Measurements from ENCODE around the gene FRMD4A. TPM values are rescaled to one million over a fixed set of nuclear protein-coding genes. Genes with fewer than 3 reads are reported as not detected.

Gene FRMD4A
- total and polyA plus RNA-seq, 8 donors, result 6.9 to 25.3 (median 11.3) TPM

GRCh38 chr10:13706604-13707003, 624.1 kb downstream of the FRMD4A start:
- peak overlapping the region; percentile 48 to 61 (median 56) for H3K4me3 ChIP-seq

GRCh38 chr10:13706175-13706574, 624.5 kb downstream of the FRMD4A start:
- TF ChIP-seq POLR2A (IDR thresholded peaks at IDR 0.05), result no peak
- 44 to 64% (median 49%) methylated on average over 4 of the region's 4 CpGs for WGBS, 5 donors
- peak overlapping the region; percentile 48 to 61 (median 56) for H3K4me3 ChIP-seq
- no peak for DNase-seq
- no peaks in the 10 kb centered on the region for H3K27me3 ChIP-seq
- H3K36me3 ChIP-seq, result peaks cover 0 to 6% (median 3%) of the 10 kb centered on the region in 4 donors
- H3K4me1 ChIP-seq, result peaks cover 19 to 83% (median 48%) of the 10 kb centered on the region in 4 donors
- H3K27ac ChIP-seq, result peak overlapping the region in 2 of 5 donors; percentile 65 to 84
- intact Hi-C loops (cut with DNase I; ENCODE audit: low total_unique reads), result no loop called here
- no peaks in the 10 kb centered on the region for H3K9me3 ChIP-seq

More at GRCh38 chr10:13706604-13707003, 624.1 kb downstream of the FRMD4A start:
- no peaks in the 10 kb centered on the region for H3K27me3 ChIP-seq
- 23 to 51% (median 27%) methylated on average over 10 of the region's 10 CpGs for WGBS, 5 donors
- peaks cover 19 to 83% (median 48%) of the 10 kb centered on the region in 4 donors for H3K4me1 ChIP-seq
- no peak for TF ChIP-seq EP300 (IDR thresholded peaks at IDR 0.05)
- peaks cover 0 to 2% (median 0%) of the 10 kb centered on the region in 4 donors for H3K36me3 ChIP-seq
- H3K27ac ChIP-seq, result peak overlapping the region; percentile 63 to 84 (median 71)
- intact Hi-C loops (cut with DNase I; ENCODE audit: low total_unique reads), result no loop called here
- H3K9me3 ChIP-seq, result no peaks in the 10 kb centered on the region
- DNase-seq, result peak in 1 of 2 donors; percentile 43

- peaks cover 19 to 78% (median 48%) of the 10 kb centered on the region in 4 donors for H3K4me1 ChIP-seq
- peak in 1 of 2 donors; percentile 54 for DNase-seq
- intact Hi-C loops (cut with DNase I; ENCODE audit: low total_unique reads), result no loop called here
- TF ChIP-seq EP300 (IDR thresholded peaks at IDR 0.05) (no peak), POLR2AphosphoS5 (IDR thresholded peaks at IDR 0.05) (no peak), POLR2A (IDR thresholded peaks at IDR 0.05) (no peak), CTCF (IDR thresholded peaks at IDR 0.05) (no peak)
- H3K27me3 ChIP-seq, result no peaks in the 10 kb centered on the region
- peaks cover 4 to 11% (median 7%) of the 10 kb centered on the region in 4 donors for H3K36me3 ChIP-seq
- no peaks in the 10 kb centered on the region for H3K9me3 ChIP-seq
- H3K4me3 ChIP-seq, result peak overlapping the region; percentile 48 to 61 (median 56)
- peak overlapping the region in 1 of 5 donors; percentile 84 for H3K27ac ChIP-seq
- 40 to 58% (median 55%) methylated on average over 10 of the region's 10 CpGs for WGBS, 5 donors
Measured at GRCh38 chr10:13705526-13706174, 625.1 kb downstream of the FRMD4A start.

GRCh38 chr10:13704964-13705363, 625.8 kb downstream of the FRMD4A start:
- intact Hi-C loops (cut with DNase I; ENCODE audit: low total_unique reads), result no loop called here
- Histone ChIP-seq H3K9me3 (no peaks in the 10 kb centered on the region), H3K4me1 (peaks cover 19 to 71% (median 42%) of the 10 kb centered on the region in 4 donors), H3K36me3 (peaks cover 6 to 16% (median 12%) of the 10 kb centered on the region in 4 donors), H3K27me3 (no peaks in the 10 kb centered on the region), H3K4me3 (peak overlapping the region in 2 of 4 donors; percentile 55 to 61), H3K27ac (peak overlapping the region in 1 of 5 donors; percentile 31)
- 73 to 77% (median 75%) methylated on average over 11 of the region's 11 CpGs for WGBS, 5 donors
- DNase-seq, result no peak
- TF ChIP-seq CTCF (IDR thresholded peaks at IDR 0.05), result no peak
- TF ChIP-seq POLR2A (IDR thresholded peaks at IDR 0.05), result no peak
- no peak for TF ChIP-seq EP300 (IDR thresholded peaks at IDR 0.05)
- TF ChIP-seq POLR2AphosphoS5 (IDR thresholded peaks at IDR 0.05), result no peak

- Histone ChIP-seq H3K27ac (peak overlapping the region in 1 of 5 donors; percentile 31), H3K27me3 (no peaks in the 10 kb centered on the region), H3K36me3 (peaks cover 6 to 24% (median 18%) of the 10 kb centered on the region in 4 donors), H3K4me1 (peaks cover 19 to 69% (median 38%) of the 10 kb centered on the region in 4 donors), H3K4me3 (no peak overlapping the region), H3K9me3 (no peaks in the 10 kb centered on the region)
- intact Hi-C loops (cut with DNase I; ENCODE audit: low total_unique reads), result no loop called here
- no peak for DNase-seq
- no peak for TF ChIP-seq EP300 (IDR thresholded peaks at IDR 0.05)
- TF ChIP-seq POLR2AphosphoS5 (IDR thresholded peaks at IDR 0.05), result no peak
- TF ChIP-seq CTCF (IDR thresholded peaks at IDR 0.05), result no peak
- TF ChIP-seq POLR2A (IDR thresholded peaks at IDR 0.05), result no peak
- WGBS, 5 donors, result 72 to 84% (median 83%) methylated on average over 8 of the region's 8 CpGs
Measured at GRCh38 chr10:13703997-13704536, 626.7 kb downstream of the FRMD4A start.

Data from stomach (tissue), 9 donors.